HepG2 (cell line): ENCODE measurements around the gene OSBPL10. TPM values are rescaled to one million over a fixed set of nuclear protein-coding genes. Genes with fewer than 3 reads are reported as not detected.

Experiments used
- ATAC-seq: fragments of 200-7000 bp; cut with Tn5 transposase; 3 replicates; pipeline ENCODE4 v1.9.1; 2020; ENCODE audit warnings: mild to moderate bottlenecking, moderate library complexity
- BruUV-seq: library from RNA; stranded (reverse); fragments of 400-500 nt; replicated peaks from 2 replicates; lab custom pipeline; 2021; lab: Mats Ljungman, UMichigan
- CTCF ChIA-PET: fragments of 300-600 bp; formaldehyde crosslinking; extraction: SDS; loops from one replicate; lab custom pipeline; 2021; ENCODE audit warnings: low total read pairs, inconsistent platforms, low intra/inter-chr PET ratio; lab: Yijun Ruan, JAX
- POLR2A ChIA-PET: fragments of 350-600 bp; sonication (Branson Sonifier 250); formaldehyde crosslinking; loops from one replicate; lab custom pipeline; 2020; ENCODE audit warnings: antibody characterized with exemption, inconsistent platforms; lab: Yijun Ruan, JAX
- DNase-seq: peaks from one replicate; pipeline ENCODE4 v3.0.0-alpha.2; 2015; ENCODE audit warnings: low spot score
- FAIRE-seq: peaks from 3 replicates; lab custom pipeline; 2011; peaks lifted over from hg19 to GRCh38; lab: Jason Lieb, UNC
- H2AFZ ChIP-seq: one replicate; pipeline ENCODE4 v1.6.1; 2011; ENCODE audit warnings: low read length, inconsistent platforms
- H3K27ac ChIP-seq: fragments of 300-600 bp; 3 replicates; pipeline ENCODE4 v1.8.0; 2011; ENCODE audit warnings: mixed run types, mild to moderate bottlenecking, mixed read lengths, low read length, inconsistent platforms; ENCODE audit not compliant: insufficient read depth; ENCODE audit errors: extremely low read length
- H3K27me3 ChIP-seq, 2 experiments: fragments of 200-600 bp in 1 of 2; 2 replicates in 1 of 2; 3 replicates in 1 of 2; pipeline versions ENCODE4 v1.6.0 to v1.8.0; 2011; ENCODE audit warnings: low read length in 2 of 2, mild to moderate bottlenecking in 2 of 2, moderate library complexity in 2 of 2, inconsistent platforms in 1 of 2; ENCODE audit not compliant: insufficient read depth in 2 of 2, control insufficient read depth in 1 of 2
- H3K36me3 ChIP-seq, 2 experiments: fragments of 200-600 bp in 1 of 2; replicated peaks in 1 of 2; 2 replicates in 1 of 2; 3 replicates in 1 of 2; pipeline versions ENCODE4 v1.5.1 to v1.8.0; 2011; ENCODE audit warnings: low read length in 2 of 2, inconsistent platforms in 1 of 2; ENCODE audit not compliant: insufficient read depth in 2 of 2, control insufficient read depth in 1 of 2
- H3K4me1 ChIP-seq: 2 replicates; pipeline ENCODE4 v1.5.1; 2012; ENCODE audit warnings: low read length, inconsistent platforms; ENCODE audit not compliant: insufficient read depth
- H3K4me2 ChIP-seq: 2 replicates; pipeline ENCODE4 v1.6.0; 2011; ENCODE audit warnings: low read depth, low read length, inconsistent platforms
- H3K4me3 ChIP-seq, 3 experiments: fragments of 200-600 bp in 1 of 3; sonication (generic), shearing (Covaris generic) in 1 of 3; replicated peaks in 1 of 3; 2 replicates each; pipeline ENCODE4 v1.5.1; 2011 to 2016; ENCODE audit warnings: low read length in 3 of 3, inconsistent platforms in 2 of 3, low read depth in 2 of 3, mild to moderate bottlenecking in 2 of 3, control low read depth in 1 of 3, mixed read lengths in 1 of 3; ENCODE audit not compliant: insufficient read depth in 1 of 3
- H3K79me2 ChIP-seq: one replicate; pipeline ENCODE4 v1.6.1; 2011; ENCODE audit warnings: low read length, inconsistent platforms; ENCODE audit not compliant: insufficient read depth
- H3K9ac ChIP-seq: 2 replicates; pipeline ENCODE4 v1.6.0; 2011; ENCODE audit warnings: mild to moderate bottlenecking, low read depth, low read length, inconsistent platforms; ENCODE audit not compliant: insufficient read depth
- H3K9me3 ChIP-seq: 2 replicates; pipeline ENCODE4 v1.5.1; 2012; ENCODE audit warnings: mild to moderate bottlenecking, low read length
- H4K20me1 ChIP-seq: 2 replicates; pipeline ENCODE4 v1.6.0; 2011; ENCODE audit warnings: inconsistent platforms, mild to moderate bottlenecking, low read length, moderate library complexity; ENCODE audit not compliant: insufficient read depth
- ATF7-NPFF ChIP-seq: sonication (generic); formaldehyde crosslinking; IDR thresholded peaks from 2 replicates; pipeline ENCODE4 v1.8.1; 2023; ENCODE audit warnings: mild to moderate bottlenecking, low read depth, missing genetic modification reagents, moderate library complexity
- HES4 ChIP-seq: sonication (generic); formaldehyde crosslinking; IDR thresholded peaks from 2 replicates; pipeline ENCODE4 v1.9.0; 2021; ENCODE audit warnings: mild to moderate bottlenecking, missing genetic modification reagents, borderline replicate concordance
- MTA1 ChIP-seq: sonication (generic); formaldehyde crosslinking; IDR thresholded peaks from 2 replicates; pipeline ENCODE4 v1.4.0; 2020; ENCODE audit warnings: missing genetic modification reagents, mild to moderate bottlenecking, borderline replicate concordance
- MTA3 ChIP-seq: sonication (generic); formaldehyde crosslinking; IDR thresholded peaks from 2 replicates; pipeline ENCODE4 v1.4.0; 2020; ENCODE audit warnings: missing genetic modification reagents
- SP4 ChIP-seq: sonication (generic); formaldehyde crosslinking; IDR thresholded peaks from 2 replicates; pipeline ENCODE4 v1.8.1; 2023; ENCODE audit warnings: mild to moderate bottlenecking, missing genetic modification reagents
- ZBTB34 ChIP-seq: sonication (generic); formaldehyde crosslinking; IDR thresholded peaks from 2 replicates; pipeline ENCODE4 v1.8.0; 2022; ENCODE audit warnings: mild to moderate bottlenecking, missing genetic modification reagents
- ZNF12 ChIP-seq: sonication (generic); formaldehyde crosslinking; IDR thresholded peaks from 2 replicates; pipeline ENCODE4 v1.5.0; 2020; ENCODE audit warnings: missing genetic modification reagents
- ZNF281 ChIP-seq: sonication (generic); formaldehyde crosslinking; IDR thresholded peaks from 2 replicates; pipeline ENCODE4 v1.4.0; 2020; ENCODE audit warnings: missing genetic modification reagents, borderline replicate concordance
- ZNF567 ChIP-seq: sonication (generic); formaldehyde crosslinking; IDR thresholded peaks from 2 replicates; pipeline ENCODE4 v1.8.1; 2023; ENCODE audit warnings: mild to moderate bottlenecking, missing genetic modification reagents, borderline replicate concordance
- ZSCAN30 ChIP-seq: sonication (generic); formaldehyde crosslinking; IDR thresholded peaks from 2 replicates; pipeline ENCODE4 v1.5.0; 2020; ENCODE audit warnings: mild to moderate bottlenecking, missing genetic modification reagents
- WGBS: methylation state at CpG from one replicate; pipeline ENCODE4 v1.1.6; 2017; ENCODE audit warnings: low lambda C conversion rate; 5-methylcytosine and 5-hydroxymethylcytosine counted together
- in situ Hi-C: cut with HindIII; loops from 2 replicates; pipeline ENCODE4 v1.10.0; 2017; ENCODE audit warnings: low pct_unique_long_range_greater_than_20kb; ENCODE audit not compliant: extremely low pct_ligation_motif_present
- intact Hi-C: fragments of 100-400 bp; cut with micrococcal nuclease; formaldehyde crosslinking; loops from one replicate; pipeline ENCODE4 v1.10.0; 2022; ENCODE audit not compliant: unreplicated experiment
- polyA plus RNA-seq, 8 experiments: library from polyadenylated mRNA; depleted of rRNA in 3 of 8; stranded (reverse) in 7 of 8; unstranded in 1 of 8; fragments of >200 nt; fragmentation: Illumina TruSeq in 4 of 8; extraction: Trizol in 4 of 8; gene quantifications; 2 replicates each; pipeline versions ENCODE4 v1.2.1 to v1.2.3, GENCODE V29; 2011 to 2016; ENCODE audit warnings: low read depth in 4 of 8, missing spikeins in 1 of 8, mixed read lengths in 1 of 8; ENCODE audit not compliant: insufficient read depth in 1 of 8
- total RNA-seq, 5 experiments: library from RNA; depleted of rRNA; stranded (reverse); fragments of >200 nt; fragmentation: Illumina TruSeq; extraction: Trizol; gene quantifications; 2 replicates each; pipeline ENCODE4 v1.2.3, GENCODE V29; 2016; ENCODE audit warnings: low read depth in 1 of 5

The OSBPL10 gene
- total and polyA plus RNA-seq, 2 of the 13 experiments (the other 11 are each of a cell fraction or from before 2014, with no cell fraction given) = 10.3 to 28.6 TPM

GRCh38 chr3:31892916-31893573 is 88.0 kb downstream of the OSBPL10 start:
- WGBS = 95% methylated on average over 4 of the region's 4 CpGs
- Histone ChIP-seq H3K4me1 (peaks cover 11% of the 10 kb centered on the region), H3K27ac (no peak overlapping the region), H3K9me3 (no peaks in the 10 kb centered on the region), H3K27me3 (no peaks in the 10 kb centered on the region), H3K4me2 (no peak overlapping the region), H3K36me3 (peaks cover 0 to 4% of the 10 kb centered on the region in 2 experiments; a peak in 2 of 5 replicates), H3K9ac (no peak overlapping the region), H3K79me2 (peaks cover 25% of the 10 kb centered on the region), H4K20me1 (no peaks in the 10 kb centered on the region), H2AFZ (no peak overlapping the region), H3K4me3 (no peak overlapping the region)
- no peak for DNase-seq
- no peak for FAIRE-seq
- no peak for ATAC-seq
- no TSS peak for BruUV-seq
- intact Hi-C loops = no loop called here
- in situ Hi-C loops = no loop called here
- no peak for TF ChIP-seq ZSCAN30 (CRISPR knock-in tag)
- TF ChIP-seq ATF7-NPFF = no peak
- no peak for TF ChIP-seq MTA1
- no peak for TF ChIP-seq ZBTB34 (CRISPR knock-in tag)
- no peak for TF ChIP-seq ZNF281 (CRISPR knock-in tag)
- TF ChIP-seq MTA3 (CRISPR knock-in tag) = no peak
- no peak for TF ChIP-seq ZNF12
- TF ChIP-seq SP4 (CRISPR knock-in tag) = no peak
- TF ChIP-seq HES4 (CRISPR knock-in tag) = no peak
- TF ChIP-seq ZNF567 = no peak
- POLR2A ChIA-PET = no interaction called here
- CTCF ChIA-PET = no interaction called here
